HepG2 (cell line): ENCODE data around the gene GPBP1. TPM values are rescaled to one million over a fixed set of nuclear protein-coding genes. Genes with fewer than 3 reads are reported as not detected.

ENCODE experiments used
- ARHGAP35 ChIP-seq: sonication (generic); formaldehyde crosslinking; IDR thresholded peaks from 2 replicates; pipeline ENCODE4 v1.9.0; 2022; ENCODE audit warnings: mild to moderate bottlenecking, inconsistent platforms, moderate library complexity, missing genetic modification reagents, borderline replicate concordance
- ARNTL ChIP-seq: sonication (generic); formaldehyde crosslinking; IDR thresholded peaks from 2 replicates; pipeline ENCODE4 v1.4.0; 2020; ENCODE audit warnings: mild to moderate bottlenecking, missing genetic modification reagents
- ATM ChIP-seq: fragments of 450-650 bp; IDR thresholded peaks from 2 replicates; pipeline ENCODE4 v1.7.1; 2017; ENCODE audit warnings: mild to moderate bottlenecking, borderline replicate concordance
- FOXM1 ChIP-seq: sonication (generic); formaldehyde crosslinking; IDR thresholded peaks from 2 replicates; pipeline ENCODE4 v1.5.0; 2020; ENCODE audit warnings: missing genetic modification reagents
- HES4 ChIP-seq: sonication (generic); formaldehyde crosslinking; IDR thresholded peaks from 2 replicates; pipeline ENCODE4 v1.9.0; 2021; ENCODE audit warnings: mild to moderate bottlenecking, missing genetic modification reagents, borderline replicate concordance
- KDM4B ChIP-seq: sonication (generic); formaldehyde crosslinking; IDR thresholded peaks from 2 replicates; pipeline ENCODE4 v1.4.0; 2020; ENCODE audit warnings: missing genetic modification reagents
- NCOA5 ChIP-seq: sonication (generic); formaldehyde crosslinking; IDR thresholded peaks from 2 replicates; pipeline ENCODE4 v1.4.0; 2020; ENCODE audit warnings: missing genetic modification reagents
- NR1H2 ChIP-seq: sonication (generic); formaldehyde crosslinking; IDR thresholded peaks from 2 replicates; pipeline ENCODE4 v1.8.1; 2022; ENCODE audit warnings: low read depth, missing genetic modification reagents, borderline replicate concordance
- PAWR ChIP-seq: sonication (generic); formaldehyde crosslinking; IDR thresholded peaks from 2 replicates; pipeline ENCODE4 v1.4.0; 2020; ENCODE audit warnings: missing genetic modification reagents, mild to moderate bottlenecking, borderline replicate concordance
- PHB2 ChIP-seq: fragments of 450-650 bp; IDR thresholded peaks from 2 replicates; pipeline ENCODE4 v1.6.1; 2018; ENCODE audit not compliant: partially characterized antibody
- PRDM10 ChIP-seq: sonication (generic); formaldehyde crosslinking; IDR thresholded peaks from 2 replicates; pipeline ENCODE4 v1.4.0; 2020; ENCODE audit warnings: low read depth, missing genetic modification reagents
- RORA ChIP-seq: sonication (generic); formaldehyde crosslinking; IDR thresholded peaks from 2 replicates; pipeline ENCODE4 v1.5.0; 2020; ENCODE audit warnings: mild to moderate bottlenecking, missing genetic modification reagents, moderate library complexity
- SP1 ChIP-seq, 2 experiments: fragments of 450-650 bp in 1 of 2; sonication (generic) in 1 of 2; formaldehyde crosslinking in 1 of 2; IDR thresholded peaks; 2 replicates each; pipeline versions ENCODE4 v1.4.0 to v1.6.1; 2016 to 2020; ENCODE audit warnings: missing genetic modification reagents in 1 of 2
- SRF ChIP-seq: IDR thresholded peaks from 2 replicates; pipeline ENCODE4 v1.6.1; 2011; ENCODE audit warnings: mild to moderate bottlenecking, low read depth, low read length, moderate library complexity
- TCF7 ChIP-seq: sonication (generic); IDR thresholded peaks from 2 replicates; pipeline ENCODE4 v1.6.1; 2016; ENCODE audit warnings: antibody characterized with exemption, low read depth
- ZBTB38 ChIP-seq: sonication (generic); formaldehyde crosslinking; IDR thresholded peaks from 2 replicates; pipeline ENCODE4 v1.5.1; 2020; ENCODE audit warnings: mild to moderate bottlenecking, missing genetic modification reagents
- ZNF207 ChIP-seq: fragments of 450-650 bp; IDR thresholded peaks from 2 replicates; pipeline ENCODE4 v1.6.1; 2016; ENCODE audit warnings: antibody characterized with exemption, borderline replicate concordance
- ZNF354B ChIP-seq: sonication (generic); formaldehyde crosslinking; IDR thresholded peaks from 2 replicates; pipeline ENCODE4 v1.8.0; 2022; ENCODE audit warnings: mild to moderate bottlenecking, missing genetic modification reagents
- ZNF530 ChIP-seq: sonication (generic); formaldehyde crosslinking; IDR thresholded peaks from 2 replicates; pipeline ENCODE4 v1.5.0; 2020; ENCODE audit warnings: low read depth, mild to moderate bottlenecking, missing genetic modification reagents
- ZNF557 ChIP-seq: sonication (generic); formaldehyde crosslinking; IDR thresholded peaks from 2 replicates; pipeline ENCODE4 v1.4.0; 2020; ENCODE audit warnings: missing genetic modification reagents
- polyA plus RNA-seq, 8 experiments: library from polyadenylated mRNA; depleted of rRNA in 3 of 8; stranded (reverse) in 7 of 8; unstranded in 1 of 8; fragments of >200 nt; fragmentation: Illumina TruSeq in 4 of 8; extraction: Trizol in 4 of 8; gene quantifications; 2 replicates each; pipeline versions ENCODE4 v1.2.1 to v1.2.3, GENCODE V29; 2011 to 2016; ENCODE audit warnings: low read depth in 4 of 8, missing spikeins in 1 of 8, mixed read lengths in 1 of 8; ENCODE audit not compliant: insufficient read depth in 1 of 8
- total RNA-seq, 5 experiments: library from RNA; depleted of rRNA; stranded (reverse); fragments of >200 nt; fragmentation: Illumina TruSeq; extraction: Trizol; gene quantifications; 2 replicates each; pipeline ENCODE4 v1.2.3, GENCODE V29; 2016; ENCODE audit warnings: low read depth in 1 of 5
- TF ChIP-seq, protein P1 (sequence below): sonication (generic); formaldehyde crosslinking; IDR thresholded peaks from 2 replicates; pipeline ENCODE4 v1.5.0; 2020; ENCODE audit warnings: mild to moderate bottlenecking, missing genetic modification reagents
- TF ChIP-seq, protein P2 (sequence below): sonication (generic); formaldehyde crosslinking; IDR thresholded peaks from 2 replicates; pipeline ENCODE4 v1.4.0; 2020; ENCODE audit warnings: missing genetic modification reagents, mild to moderate bottlenecking, borderline replicate concordance

The GPBP1 gene
- total and polyA plus RNA-seq, 2 of the 13 experiments (the other 11 are each of a cell fraction or from before 2014, with no cell fraction given): 27.1 to 72.2 TPM

DNA sequence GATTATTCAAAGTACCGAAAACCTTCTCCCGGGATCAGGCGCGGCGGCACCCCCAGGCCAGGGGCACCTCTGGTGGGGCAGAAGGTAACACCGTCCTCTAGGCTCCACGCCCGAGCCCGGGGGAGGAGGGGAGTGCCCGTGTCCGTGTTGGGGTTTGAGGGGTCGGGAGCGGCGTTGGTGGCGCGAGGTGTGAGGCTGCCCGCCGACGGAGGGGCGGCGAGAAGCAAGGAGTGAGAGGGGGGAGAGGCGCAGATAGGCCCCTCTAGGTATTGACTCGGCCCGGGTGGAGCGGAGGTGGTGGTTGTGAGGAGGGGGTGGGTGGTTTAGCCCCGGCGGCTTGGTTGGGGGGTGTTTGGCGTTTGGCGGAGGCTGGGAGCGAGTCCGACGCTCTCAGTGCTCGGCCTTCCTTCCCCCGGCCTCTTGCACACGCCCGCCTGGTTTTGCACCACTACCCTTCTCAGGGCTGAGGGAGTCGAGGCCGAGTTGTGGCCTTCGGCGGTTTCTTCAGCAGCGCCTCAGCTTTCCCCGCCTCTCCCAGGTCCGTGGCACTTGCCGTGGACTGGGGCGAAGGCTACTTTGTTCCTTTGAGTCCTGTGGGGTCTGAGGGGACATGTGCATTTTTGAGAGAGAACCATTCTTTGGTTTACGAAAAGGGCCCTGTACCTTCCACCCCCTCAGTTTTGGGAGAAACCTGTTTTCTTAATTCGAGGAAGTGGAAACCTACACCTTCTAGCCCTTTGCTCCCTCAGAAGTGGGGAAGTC, 450 bp downstream of the GPBP1 start (continued):
- TF ChIP-seq PRDM10 (CRISPR knock-in tag) (no peak), ZNF557 (CRISPR knock-in tag) (no peak), HES4 (CRISPR knock-in tag) (0 out of 2 replicates have a peak, but pooled peaks have one; percentile 7), ZNF207 (no peak), ZBTB38 (CRISPR knock-in tag) (no peak), ARNTL (no peak), ZNF354B (CRISPR knock-in tag) (no peak), ZNF530 (CRISPR knock-in tag) (no peak), NR1H2 (CRISPR knock-in tag) (no peak), ATM (no peak), NCOA5 (CRISPR knock-in tag) (no peak), FOXM1 (CRISPR knock-in tag) (no peak), TCF7 (no peak), KDM4B (CRISPR knock-in tag) (no peak), PAWR (no peak), RORA (CRISPR knock-in tag) (no peak), ARHGAP35 (peak; percentile 72; the same call in 1 of the 2 replicates), SP1 (IDR thresholded peaks at IDR 0.05) (no peak), SP1 (CRISPR knock-in tag; IDR thresholded peaks at IDR 0.05) (no peak), PHB2 (no peak), SRF (no peak)
- TF ChIP-seq, protein P1, sequence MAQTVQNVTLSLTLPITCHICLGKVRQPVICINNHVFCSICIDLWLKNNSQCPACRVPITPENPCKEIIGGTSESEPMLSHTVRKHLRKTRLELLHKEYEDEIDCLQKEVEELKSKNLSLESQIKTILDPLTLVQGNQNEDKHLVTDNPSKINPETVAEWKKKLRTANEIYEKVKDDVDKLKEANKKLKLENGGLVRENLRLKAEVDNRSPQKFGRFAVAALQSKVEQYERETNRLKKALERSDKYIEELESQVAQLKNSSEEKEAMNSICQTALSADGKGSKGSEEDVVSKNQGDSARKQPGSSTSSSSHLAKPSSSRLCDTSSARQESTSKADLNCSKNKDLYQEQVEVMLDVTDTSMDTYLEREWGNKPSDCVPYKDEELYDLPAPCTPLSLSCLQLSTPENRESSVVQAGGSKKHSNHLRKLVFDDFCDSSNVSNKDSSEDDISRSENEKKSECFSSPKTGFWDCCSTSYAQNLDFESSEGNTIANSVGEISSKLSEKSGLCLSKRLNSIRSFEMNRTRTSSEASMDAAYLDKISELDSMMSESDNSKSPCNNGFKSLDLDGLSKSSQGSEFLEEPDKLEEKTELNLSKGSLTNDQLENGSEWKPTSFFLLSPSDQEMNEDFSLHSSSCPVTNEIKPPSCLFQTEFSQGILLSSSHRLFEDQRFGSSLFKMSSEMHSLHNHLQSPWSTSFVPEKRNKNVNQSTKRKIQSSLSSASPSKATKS (CRISPR knock-in tag): no peak; the same call in 1 of the 2 replicates
- TF ChIP-seq, protein P2, sequence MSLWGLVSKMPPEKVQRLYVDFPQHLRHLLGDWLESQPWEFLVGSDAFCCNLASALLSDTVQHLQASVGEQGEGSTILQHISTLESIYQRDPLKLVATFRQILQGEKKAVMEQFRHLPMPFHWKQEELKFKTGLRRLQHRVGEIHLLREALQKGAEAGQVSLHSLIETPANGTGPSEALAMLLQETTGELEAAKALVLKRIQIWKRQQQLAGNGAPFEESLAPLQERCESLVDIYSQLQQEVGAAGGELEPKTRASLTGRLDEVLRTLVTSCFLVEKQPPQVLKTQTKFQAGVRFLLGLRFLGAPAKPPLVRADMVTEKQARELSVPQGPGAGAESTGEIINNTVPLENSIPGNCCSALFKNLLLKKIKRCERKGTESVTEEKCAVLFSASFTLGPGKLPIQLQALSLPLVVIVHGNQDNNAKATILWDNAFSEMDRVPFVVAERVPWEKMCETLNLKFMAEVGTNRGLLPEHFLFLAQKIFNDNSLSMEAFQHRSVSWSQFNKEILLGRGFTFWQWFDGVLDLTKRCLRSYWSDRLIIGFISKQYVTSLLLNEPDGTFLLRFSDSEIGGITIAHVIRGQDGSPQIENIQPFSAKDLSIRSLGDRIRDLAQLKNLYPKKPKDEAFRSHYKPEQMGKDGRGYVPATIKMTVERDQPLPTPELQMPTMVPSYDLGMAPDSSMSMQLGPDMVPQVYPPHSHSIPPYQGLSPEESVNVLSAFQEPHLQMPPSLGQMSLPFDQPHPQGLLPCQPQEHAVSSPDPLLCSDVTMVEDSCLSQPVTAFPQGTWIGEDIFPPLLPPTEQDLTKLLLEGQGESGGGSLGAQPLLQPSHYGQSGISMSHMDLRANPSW (CRISPR knock-in tag): no peak
